ENCODE data around the gene BAZ1B.

- no peak for TF ChIP-seq CTCF (IDR thresholded peaks at IDR 0.05; ENCODE audit: insufficient read depth, low read length, poor library complexity, severe bottlenecking)
- no peak for TF ChIP-seq EZH2phosphoT487 (conservative IDR thresholded peaks at IDR 0.05; ENCODE audit: low read length)
These were observed 98.3 kb downstream of the BAZ1B start for GRCh38 chr7:73423519-73424488.

All from SU-DHL-6 (cell line).